HTR-8/SVneo (cell line): ENCODE data around the gene DCDC2.
"Not testable (repeated sequence)": the region's sequence is repeated elsewhere in the genome, so short reads cannot be mapped to it uniquely, and the experiment has no call there.

Experiments used
- DNase-seq: peaks from one replicate; pipeline ENCODE4 v3.0.0; 2011; ENCODE audit warnings: low spot score, mixed read lengths; ENCODE audit not compliant: insufficient read length
- FAIRE-seq: peaks from 2 replicates; lab custom pipeline; 2011; peaks lifted over from hg19 to GRCh38; lab: Jason Lieb, UNC

Gene DCDC2

GRCh38 chr6:24274441-24275083 lies 83.3 kb downstream of the DCDC2 start:
- DNase-seq (peak; percentile 18), FAIRE-seq (no peak)

- no peak for FAIRE-seq
Measured at GRCh38 chr6:24273096-24273870, 84.6 kb downstream of the DCDC2 start.

GRCh38 chr6:24272553-24272952 lies 85.3 kb downstream of the DCDC2 start:
- DNase-seq, result no peak

More at GRCh38 chr6:24273096-24273870, 84.6 kb downstream of the DCDC2 start:
- peak; percentile 12 for DNase-seq

GRCh38 chr6:24272148-24272547 lies 85.7 kb downstream of the DCDC2 start:
- DNase-seq, result no peak
- FAIRE-seq, result no peak

More at GRCh38 chr6:24272553-24272952, 85.3 kb downstream of the DCDC2 start:
- no peak for FAIRE-seq

- no peak for DNase-seq
- peak; percentile 46 for FAIRE-seq
Measured at GRCh38 chr6:24270011-24270410, 87.8 kb downstream of the DCDC2 start.

GRCh38 chr6:24258214-24258613 lies 99.6 kb downstream of the DCDC2 start:
- FAIRE-seq, DNase-seq: not testable (repeated sequence)

GRCh38 chr6:24257282-24257681 lies 100.6 kb downstream of the DCDC2 start:
- FAIRE-seq, result no peak
- no peak for DNase-seq

GRCh38 chr6:24255676-24256075 lies 102.2 kb downstream of the DCDC2 start:
- FAIRE-seq (no peak), DNase-seq (no peak)

- no peak for FAIRE-seq
- DNase-seq, result no peak
Measured at GRCh38 chr6:24253360-24253759, 104.5 kb downstream of the DCDC2 start.

GRCh38 chr6:24252280-24252679 lies 105.6 kb downstream of the DCDC2 start:
- DNase-seq, result no peak
- no peak for FAIRE-seq

- DNase-seq, result no peak
Measured at GRCh38 chr6:24251339-24251738, 106.5 kb downstream of the DCDC2 start.

GRCh38 chr6:24249926-24250325 lies 107.9 kb downstream of the DCDC2 start:
- DNase-seq, result no peak
- FAIRE-seq, result no peak

More at GRCh38 chr6:24251339-24251738, 106.5 kb downstream of the DCDC2 start:
- no peak for FAIRE-seq

GRCh38 chr6:24245275-24245674 lies 112.6 kb downstream of the DCDC2 start:
- DNase-seq, result no peak
- no peak for FAIRE-seq

GRCh38 chr6:24242924-24243323 lies 114.9 kb downstream of the DCDC2 start:
- DNase-seq (no peak), FAIRE-seq (no peak)

GRCh38 chr6:24241779-24242178 lies 116.1 kb downstream of the DCDC2 start:
- FAIRE-seq, DNase-seq: not testable (repeated sequence)

GRCh38 chr6:24240943-24241342 lies 116.9 kb downstream of the DCDC2 start:
- FAIRE-seq, result no peak
- DNase-seq, result no peak

GRCh38 chr6:24240380-24240928 lies 117.4 kb downstream of the DCDC2 start:
- DNase-seq (no peak), FAIRE-seq (no peak)

- FAIRE-seq (no peak), DNase-seq (no peak)
Measured at GRCh38 chr6:24238700-24239099, 119.2 kb downstream of the DCDC2 start.

- not testable (repeated sequence) for FAIRE-seq, DNase-seq
Measured at GRCh38 chr6:24236779-24237178, 121.1 kb downstream of the DCDC2 start.

GRCh38 chr6:24233813-24234442 lies 123.9 kb downstream of the DCDC2 start:
- no peak for FAIRE-seq

More at GRCh38 chr6:24233813-24234442, 123.9 kb downstream of the DCDC2 start:
- DNase-seq, result no peak
